Measurements from ENCODE around the gene MAPK8IP3. TPM values are rescaled to one million over a fixed set of nuclear protein-coding genes. Genes with fewer than 3 reads are reported as not detected.

The MAPK8IP3 gene
- total and polyA plus RNA-seq, 2 donors (not counting 1 experiment from before 2014, with no cell fraction given): 249 to 340 TPM

GRCh38 chr16:1752853-1753252 lies 46.9 kb downstream of the MAPK8IP3 start:
- Mint-ChIP-seq H3K27ac (no peak overlapping the region), H3K27me3 (no peaks in the 10 kb centered on the region), H3K4me1 (no peaks in the 10 kb centered on the region), H3K9me3 (ENCODE audit: insufficient read depth) (no peaks in the 10 kb centered on the region), H3K4me3 (no peak overlapping the region)
- DNase-seq (no peak), ATAC-seq (ENCODE audit: low read depth) (no peak)
- no peak overlapping the region for H3K9ac ChIP-seq (ENCODE audit: low read length)
- 96% methylated on average over 12 of the region's 14 CpGs for WGBS (ENCODE audit: insufficient coverage)
- H3K36me3 ChIP-seq (replicated peaks in 1 of 2; ENCODE audit: control extremely low read depth in 1 of 2, control insufficient read depth in 1 of 2, extremely low read depth in 1 of 2, insufficient read depth in 2 of 2, low read length in 1 of 2): peaks cover 0 to 50% of the 10 kb centered on the region in 2 experiments
- H3K27me3 ChIP-seq (replicated peaks in 1 of 4; ENCODE audit: control extremely low read depth in 1 of 4, control insufficient read depth in 3 of 4, insufficient read depth in 4 of 4, low read length in 3 of 4): no peaks in the 10 kb centered on the region
- H3K4me1 ChIP-seq (ENCODE audit: control insufficient read depth in 2 of 2, insufficient read depth in 2 of 2, low read length in 2 of 2): no peaks in the 10 kb centered on the region
- POLR2A ChIA-PET: no interaction called here
- H3K9me3 ChIP-seq (ENCODE audit: control extremely low read depth in 1 of 3, control insufficient read depth in 2 of 3, insufficient read depth in 1 of 3, low read length in 2 of 3): no peaks in the 10 kb centered on the region
- no peak overlapping the region for H3K4me2 ChIP-seq (replicated peaks; ENCODE audit: low read depth, low read length, poor library complexity, severe bottlenecking)
- TF ChIP-seq EZH2 (IDR thresholded peaks at IDR 0.05; ENCODE audit: borderline replicate concordance, insufficient read depth, low read depth, low read length, poor library complexity, severe bottlenecking) (no peak), CTCF (IDR thresholded peaks at IDR 0.05) (no peak)
- peaks cover 10% of the 10 kb centered on the region for H4K20me1 ChIP-seq (ENCODE audit: control insufficient read depth, insufficient read depth, low read length, poor library complexity, severe bottlenecking)
- no peak overlapping the region for H3K4me3 ChIP-seq (ENCODE audit: control extremely low read depth in 1 of 5, extremely low read depth in 1 of 5, insufficient read depth in 1 of 5, low read depth in 2 of 5, low read length in 4 of 5)
- intact Hi-C loops (cut with micrococcal nuclease): no loop called here
- no peak overlapping the region for H3K27ac ChIP-seq (ENCODE audit: low read length in 2 of 2)
- no peak overlapping the region for H2AFZ ChIP-seq (ENCODE audit: insufficient read depth, low read depth, low read length, poor library complexity, severe bottlenecking)
- CTCF ChIA-PET: no interaction called here
- peaks cover 6% of the 10 kb centered on the region for H3K79me2 ChIP-seq (ENCODE audit: control insufficient read depth, insufficient read depth, low read length)

GRCh38 chr16:1754204-1754603 lies 48.2 kb downstream of the MAPK8IP3 start:
- no peak for TF ChIP-seq CTCF (IDR thresholded peaks at IDR 0.05)
- no peak for TF ChIP-seq EZH2 (IDR thresholded peaks at IDR 0.05; ENCODE audit: borderline replicate concordance, insufficient read depth, low read depth, low read length, poor library complexity, severe bottlenecking)
- Histone ChIP-seq H2AFZ (ENCODE audit: insufficient read depth, low read depth, low read length, poor library complexity, severe bottlenecking) (no peak overlapping the region), H3K27me3 (replicated peaks in 1 of 4; ENCODE audit: control extremely low read depth in 1 of 4, control insufficient read depth in 3 of 4, insufficient read depth in 4 of 4, low read length in 3 of 4) (no peaks in the 10 kb centered on the region), H3K4me1 (ENCODE audit: control insufficient read depth in 2 of 2, insufficient read depth in 2 of 2, low read length in 2 of 2) (no peaks in the 10 kb centered on the region), H3K9ac (ENCODE audit: low read length) (no peak overlapping the region), H3K79me2 (ENCODE audit: control insufficient read depth, insufficient read depth, low read length) (peaks cover 4% of the 10 kb centered on the region), H3K36me3 (replicated peaks in 1 of 2; ENCODE audit: control extremely low read depth in 1 of 2, control insufficient read depth in 1 of 2, extremely low read depth in 1 of 2, insufficient read depth in 2 of 2, low read length in 1 of 2) (peaks cover 0 to 43% of the 10 kb centered on the region in 2 experiments), H3K9me3 (ENCODE audit: control extremely low read depth in 1 of 3, control insufficient read depth in 2 of 3, insufficient read depth in 1 of 3, low read length in 2 of 3) (no peaks in the 10 kb centered on the region), H3K27ac (ENCODE audit: low read length in 2 of 2) (no peak overlapping the region), H3K4me2 (replicated peaks; ENCODE audit: low read depth, low read length, poor library complexity, severe bottlenecking) (no peak overlapping the region), H3K4me3 (ENCODE audit: control extremely low read depth in 1 of 5, extremely low read depth in 1 of 5, insufficient read depth in 1 of 5, low read depth in 2 of 5, low read length in 4 of 5) (no peak overlapping the region), H4K20me1 (ENCODE audit: control insufficient read depth, insufficient read depth, low read length, poor library complexity, severe bottlenecking) (peaks cover 10% of the 10 kb centered on the region)
- CTCF ChIA-PET: no interaction called here
- ATAC-seq (ENCODE audit: low read depth) (no peak), DNase-seq (no peak)
- intact Hi-C loops (cut with micrococcal nuclease): no loop called here
- H3K27me3 Mint-ChIP-seq: no peaks in the 10 kb centered on the region
- H3K4me1 Mint-ChIP-seq: no peaks in the 10 kb centered on the region
- no peak overlapping the region for H3K27ac Mint-ChIP-seq
- POLR2A ChIA-PET: no interaction called here
- H3K4me3 Mint-ChIP-seq: no peak overlapping the region
- 95% methylated on average over 9 of the region's 12 CpGs for WGBS (ENCODE audit: insufficient coverage)
- H3K9me3 Mint-ChIP-seq (ENCODE audit: insufficient read depth): no peaks in the 10 kb centered on the region
